ENCODE measurements around the gene BRD1.
"Not testable (repeated sequence)": the region's sequence is repeated elsewhere in the genome, so short reads cannot be mapped to it uniquely, and the experiment has no call there.

The BRD1 gene

GRCh38 chr22:49769691-49770546 lies 57.8 kb downstream of the BRD1 start:
- no peak for DNase-seq (ENCODE audit: low read depth in 2 of 2)

GRCh38 chr22:49768951-49769690 lies 58.6 kb downstream of the BRD1 start:
- DNase-seq (ENCODE audit: low read depth in 2 of 2) = no peak

GRCh38 chr22:49768077-49768910 lies 59.4 kb downstream of the BRD1 start:
- no peak for DNase-seq (ENCODE audit: low read depth in 2 of 2)

- DNase-seq (ENCODE audit: low read depth in 2 of 2) = no peak
These were observed 60.2 kb downstream of the BRD1 start for GRCh38 chr22:49767355-49768062.

GRCh38 chr22:49765951-49766350 lies 61.7 kb downstream of the BRD1 start:
- no peak for DNase-seq (ENCODE audit: low read depth in 2 of 2)

GRCh38 chr22:49765091-49765771 lies 62.4 kb downstream of the BRD1 start:
- DNase-seq (ENCODE audit: low read depth in 2 of 2) = no peak

- DNase-seq (ENCODE audit: low read depth in 2 of 2) = no peak
These were observed 63.5 kb downstream of the BRD1 start for GRCh38 chr22:49764127-49764581.

GRCh38 chr22:49763696-49764095 lies 64.0 kb downstream of the BRD1 start:
- DNase-seq (ENCODE audit: low read depth in 2 of 2) = no peak

GRCh38 chr22:49763138-49763537 lies 64.5 kb downstream of the BRD1 start:
- no peak for DNase-seq (ENCODE audit: low read depth in 2 of 2)

- not testable (repeated sequence) for DNase-seq (ENCODE audit: low read depth in 2 of 2)
These were observed 65.1 kb downstream of the BRD1 start for GRCh38 chr22:49762571-49762970.

- DNase-seq (ENCODE audit: low read depth in 2 of 2) = no peak
These were observed 65.8 kb downstream of the BRD1 start for GRCh38 chr22:49761836-49762235.

GRCh38 chr22:49760630-49761571 lies 66.8 kb downstream of the BRD1 start:
- no peak for DNase-seq (ENCODE audit: low read depth in 2 of 2)

GRCh38 chr22:49760280-49760629 lies 67.4 kb downstream of the BRD1 start:
- DNase-seq (ENCODE audit: low read depth in 2 of 2) = no peak

- DNase-seq (ENCODE audit: low read depth in 2 of 2) = no peak
These were observed 71.0 kb downstream of the BRD1 start for GRCh38 chr22:49756676-49757075.

GRCh38 chr22:49756201-49756600 lies 71.5 kb downstream of the BRD1 start:
- DNase-seq (ENCODE audit: low read depth in 2 of 2) = no peak

- DNase-seq (ENCODE audit: low read depth in 2 of 2) = no peak
These were observed 72.1 kb downstream of the BRD1 start for GRCh38 chr22:49755631-49756001.

- DNase-seq (ENCODE audit: low read depth in 2 of 2) = no peak
These were observed 72.7 kb downstream of the BRD1 start for GRCh38 chr22:49754696-49755630.

GRCh38 chr22:49753961-49754695 lies 73.5 kb downstream of the BRD1 start:
- no peak for DNase-seq (ENCODE audit: low read depth in 2 of 2)

Measured in stimulated activated CD8-positive, alpha-beta memory T cell treated with anti-CD3 and anti-CD28 coated beads, Interleukin-15, amount 100 ng/mL, for 4 hours (primary cell).